PC-9 (cell line): ENCODE results near the gene AOC1.

ENCODE experiments used
- CTCF ChIP-seq: fragments of 200-600 bp; sonication (generic); conservative IDR thresholded peaks from 2 replicates; pipeline ENCODE4 v1.6.1; 2017; ENCODE audit warnings: mixed run types, antibody characterized with exemption, mild to moderate bottlenecking, moderate library complexity
- EZH2 ChIP-seq: fragments of 200-600 bp; sonication (generic); IDR thresholded peaks from 2 replicates; pipeline ENCODE4 v1.8.0; 2017; ENCODE audit warnings: antibody characterized with exemption, low read depth

GRCh38 chr7:150879345-150879744 lies 27.0 kb downstream of the AOC1 start:
- no peak for TF ChIP-seq CTCF
- no peak for TF ChIP-seq EZH2
